Astrocyte of the spinal cord (primary cell): ENCODE results near the gene SH3PXD2B.

Experiments used
- DNase-seq: peaks from one replicate; pipeline ENCODE4 v3.0.0; 2011; ENCODE audit warnings: low read depth, low spot score
- H3K4me3 ChIP-seq: 2 replicates; pipeline ENCODE4 v1.5.1; 2011; ENCODE audit warnings: low read depth, mild to moderate bottlenecking, low read length, moderate library complexity
- CTCF ChIP-seq: IDR thresholded peaks from 2 replicates; pipeline ENCODE4 v1.5.1; 2012; ENCODE audit warnings: low read depth, mild to moderate bottlenecking, low read length, inconsistent platforms
- in situ Hi-C: cut with HindIII; loops from 2 replicates; pipeline ENCODE4 v1.10.0; 2017; ENCODE audit warnings: low sequenced_read_pairs

Gene SH3PXD2B

GRCh38 chr5:172466062-172466461 is 11.7 kb upstream of the SH3PXD2B start:
- in situ Hi-C loops: no loop called here
- no peak for DNase-seq
- no peak for TF ChIP-seq CTCF
- H3K4me3 ChIP-seq: no peak overlapping the region

GRCh38 chr5:172463031-172463430 is 8.7 kb upstream of the SH3PXD2B start:
- TF ChIP-seq CTCF: no peak
- DNase-seq: no peak
- in situ Hi-C loops: no loop called here
- H3K4me3 ChIP-seq: no peak overlapping the region

GRCh38 chr5:172459783-172460165 is 5.4 kb upstream of the SH3PXD2B start:
- DNase-seq: no peak
- H3K4me3 ChIP-seq: no peak overlapping the region
- TF ChIP-seq CTCF: no peak
- in situ Hi-C loops: no loop called here

- no peak for TF ChIP-seq CTCF
- in situ Hi-C loops: no loop called here
- H3K4me3 ChIP-seq: no peak overlapping the region
- no peak for DNase-seq
Observed at GRCh38 chr5:172458976-172459782, 4.9 kb upstream of the SH3PXD2B start.

- DNase-seq: no peak
- no peak overlapping the region for H3K4me3 ChIP-seq
- in situ Hi-C loops: no loop called here
- TF ChIP-seq CTCF: no peak
Observed at GRCh38 chr5:172456076-172456722, 1.9 kb upstream of the SH3PXD2B start.

- in situ Hi-C loops: no loop called here
- TF ChIP-seq CTCF: no peak
- no peak overlapping the region for H3K4me3 ChIP-seq
- DNase-seq: peak; percentile 48
Observed at GRCh38 chr5:172455511-172456061, 1.3 kb upstream of the SH3PXD2B start.
